HG03139 (cell line): ENCODE data around the gene TUBA1C.
A peak's percentile ranks its signal among the peaks of the same experiment; 100 is the strongest.

Experiments used
- ATAC-seq: cut with Tn5 transposase; IDR thresholded peaks from one replicate; pipeline ENCODE4 v1.9.1; 2021; ENCODE audit not compliant: unreplicated experiment

TUBA1C gene

GRCh38 chr12:49264873-49265792, at the start of gene TUBA1C:
Gene TUBA1C, plus strand, starts transcription at chr12:49265082. Its CDS starts 100 bp downstream, at chr12:49265182.
- peak; percentile 71 for ATAC-seq

- ATAC-seq = no peak
Observed at GRCh38 chr12:49219417-49220026, 45.4 kb upstream of the TUBA1C start.

GRCh38 chr12:49220972-49221371, 43.9 kb upstream of the TUBA1C start:
- ATAC-seq = no peak

- ATAC-seq = no peak
Observed at GRCh38 chr12:49223122-49223521, 41.8 kb upstream of the TUBA1C start.

GRCh38 chr12:49223590-49224369, 41.1 kb upstream of the TUBA1C start:
- no peak for ATAC-seq

- ATAC-seq = no peak
Observed at GRCh38 chr12:49225576-49226166, 39.2 kb upstream of the TUBA1C start.

- ATAC-seq = no peak
Observed at GRCh38 chr12:49227713-49228112, 37.2 kb upstream of the TUBA1C start.

GRCh38 chr12:49228653-49229052, 36.2 kb upstream of the TUBA1C start:
- no peak for ATAC-seq

- ATAC-seq = no peak
Observed at GRCh38 chr12:49230176-49230804, 34.6 kb upstream of the TUBA1C start.

GRCh38 chr12:49230805-49231194, 34.1 kb upstream of the TUBA1C start:
- ATAC-seq = no peak

GRCh38 chr12:49231878-49232655, 32.8 kb upstream of the TUBA1C start:
- no peak for ATAC-seq

GRCh38 chr12:49232940-49233841, 31.7 kb upstream of the TUBA1C start:
- no peak for ATAC-seq

- no peak for ATAC-seq
Observed at GRCh38 chr12:49233842-49234526, 30.9 kb upstream of the TUBA1C start.

- ATAC-seq = no peak
Observed at GRCh38 chr12:49236423-49236822, 28.5 kb upstream of the TUBA1C start.

- ATAC-seq = no peak
Observed at GRCh38 chr12:49243631-49244030, 21.3 kb upstream of the TUBA1C start.

GRCh38 chr12:49244176-49244575, 20.7 kb upstream of the TUBA1C start:
- no peak for ATAC-seq

- no peak for ATAC-seq
Observed at GRCh38 chr12:49251357-49251756, 13.5 kb upstream of the TUBA1C start.

- no peak for ATAC-seq
Observed at GRCh38 chr12:49253033-49253623, 11.8 kb upstream of the TUBA1C start.
